Pancreas (tissue), 10 donors: ENCODE measurements around the gene BRSK1. TPM values are rescaled to one million over a fixed set of nuclear protein-coding genes. Genes with fewer than 3 reads are reported as not detected.

ENCODE experiments used
- ATAC-seq, 4 donors: fragments of 200-7000 bp; cut with Tn5 transposase; one replicate each; pipeline versions ENCODE4 v1.8.0 to v1.9.1; 2020; ENCODE audit warnings: mild to moderate bottlenecking in 4 of 4, moderate library complexity in 4 of 4
- DNase-seq, 6 donors: peaks; one replicate each; pipeline ENCODE4 v3.0.0-alpha.2; 2020
- FAIRE-seq: peaks from 2 replicates; lab custom pipeline; 2012; peaks lifted over from hg19 to GRCh38; lab: Jason Lieb, UNC
- H3K27ac ChIP-seq, 4 donors: fragments of 200-600 bp; sonication (generic); 1 replicate in 3 of 4; 2 replicates in 1 of 4; pipeline versions ENCODE4 v1.5.0 to v1.8.0; 2020
- H3K27me3 ChIP-seq, 4 donors: fragments of 200-600 bp; one replicate each; pipeline ENCODE4 v1.8.0; 2021
- H3K36me3 ChIP-seq, 3 donors: fragments of 200-600 bp; sonication (generic) in 1 of 3; one replicate each; pipeline versions ENCODE4 v1.5.0 to v1.8.0; 2020 to 2021
- H3K4me1 ChIP-seq, 3 donors: fragments of 200-600 bp; one replicate each; pipeline ENCODE4 v1.8.0; 2021
- H3K4me3 ChIP-seq, 4 donors: fragments of 200-600 bp; sonication (generic) in 2 of 4; one replicate each; pipeline versions ENCODE4 v1.5.0 to v1.8.0; 2020 to 2021
- H3K9me3 ChIP-seq, 4 donors: fragments of 200-600 bp; one replicate each; pipeline ENCODE4 v1.8.0; 2021
- CTCF ChIP-seq, 4 donors: fragments of 200-600 bp; sonication (generic) in 3 of 4; IDR thresholded peaks; one replicate each; pipeline versions ENCODE4 v1.5.0 to v1.8.0; 2021; ENCODE audit warnings: antibody characterized with exemption in 4 of 4
- WGBS, 2 donors: extraction: QIAGEN DNeasy Blood & Tissue Kit; methylation state at CpG; one replicate each; pipeline ENCODE4 v1.1.7; 2013; 5-methylcytosine and 5-hydroxymethylcytosine counted together
- intact Hi-C, 3 donors: fragments of 100-400 bp; cut with DNase I; formaldehyde crosslinking; loops; one replicate each; pipeline versions ENCODE4 v1.11.1 to v1.14.2; 2022
- polyA plus RNA-seq, 2 donors: library from polyadenylated mRNA; stranded (reverse); fragments of 200-250 nt; gene quantifications; one replicate each; pipeline ENCODE4 v1.2.3, GENCODE V29; 2013
- total RNA-seq, 6 donors: library from RNA; stranded (reverse); fragmentation: NEBNext Ultra II Directional in 4 of 6; extraction: Animal tissue kit (Norgen Biotek cat#: 25700) in 4 of 6; gene quantifications; one replicate each; pipeline versions ENCODE4 v1.2.1 to v1.2.4, GENCODE V29; 2021 to 2023
- donor health status: healthy with polysubstance abuse.
- donor health status: DM: no; HTN: no; CAD: no; lungs with moderate emphysema.
- donor health status: DM: no; HTN: no; CAD: no.
- donor health status: control.
- donor health status: control.
- donor health status: Bipolar disorder and iron deficiency.
- donor health status: DM: yes; HTN: yes; CAD: no.
- donor health status: DM: no; HTN: no; CAD: no.
- donor health status: DM: no; HTN: no; CAD: no.
- donor health status: DM: yes; HTN: yes; CAD: no.

Gene BRSK1
- total and polyA plus RNA-seq, 8 donors: 0.46 to 9.2 (median 2.0) TPM

- DNase-seq (no peak), FAIRE-seq (no peak), ATAC-seq (no peak)
- H3K27me3 ChIP-seq: no peaks in the 10 kb centered on the region
- no peaks in the 10 kb centered on the region for H3K9me3 ChIP-seq
- no peak overlapping the region for H3K27ac ChIP-seq
- no peak for TF ChIP-seq CTCF (IDR thresholded peaks at IDR 0.05)
- H3K36me3 ChIP-seq: no peaks in the 10 kb centered on the region
- no peak overlapping the region for H3K4me3 ChIP-seq
- WGBS, 2 donors: 86 to 88% methylated on average over 21 of the region's 21 CpGs
- intact Hi-C loops: no loop called here
- H3K4me1 ChIP-seq: peaks cover 0 to 23% (median 8%) of the 10 kb centered on the region in 3 donors
Observed at GRCh38 chr19:55252760-55253663, 30.8 kb upstream of the BRSK1 start.

- Histone ChIP-seq H3K9me3 (no peaks in the 10 kb centered on the region), H3K27me3 (no peaks in the 10 kb centered on the region), H3K4me1 (peaks cover 0 to 23% (median 8%) of the 10 kb centered on the region in 3 donors), H3K36me3 (no peaks in the 10 kb centered on the region), H3K4me3 (peak overlapping the region in 1 of 4 donors; percentile 28), H3K27ac (peak overlapping the region in 2 of 4 donors; percentile 22 to 27)
- 70% methylated on average over 23 of the region's 23 CpGs for WGBS, 2 donors
- TF ChIP-seq CTCF (IDR thresholded peaks at IDR 0.05): no peak
- intact Hi-C loops: no loop called here
- no peak for FAIRE-seq
- no peak for DNase-seq
- no peak for ATAC-seq
Observed at GRCh38 chr19:55253842-55254624, 29.8 kb upstream of the BRSK1 start.

- Histone ChIP-seq H3K27ac (peak overlapping the region in 2 of 4 donors; percentile 22 to 27), H3K9me3 (no peaks in the 10 kb centered on the region), H3K36me3 (no peaks in the 10 kb centered on the region), H3K4me1 (peaks cover under 1 to 24% (median 8%) of the 10 kb centered on the region in 3 donors), H3K4me3 (peak overlapping the region in 1 of 4 donors; percentile 28), H3K27me3 (no peaks in the 10 kb centered on the region)
- intact Hi-C loops: no loop called here
- TF ChIP-seq CTCF (IDR thresholded peaks at IDR 0.05): no peak
- ATAC-seq (no peak), FAIRE-seq (no peak), DNase-seq (no peak)
- 73 to 79% methylated on average over 6 of the region's 6 CpGs for WGBS, 2 donors
Observed at GRCh38 chr19:55254625-55254977, 29.2 kb upstream of the BRSK1 start.

- peak overlapping the region in 1 of 4 donors; percentile 99 for H3K4me3 ChIP-seq
- no peak for TF ChIP-seq CTCF (IDR thresholded peaks at IDR 0.05)
- ATAC-seq (no peak), DNase-seq (no peak), FAIRE-seq (no peak)
- no peaks in the 10 kb centered on the region for H3K9me3 ChIP-seq
- 56 to 59% methylated on average over 17 of the region's 17 CpGs for WGBS, 2 donors
- no peaks in the 10 kb centered on the region for H3K27me3 ChIP-seq
- H3K36me3 ChIP-seq: no peaks in the 10 kb centered on the region
- peaks cover 7 to 28% (median 8%) of the 10 kb centered on the region in 3 donors for H3K4me1 ChIP-seq
- intact Hi-C loops: no loop called here
- H3K27ac ChIP-seq: peak overlapping the region in 1 of 4 donors; percentile 22
Observed at GRCh38 chr19:55255618-55256423, 28.0 kb upstream of the BRSK1 start.
